Endothelial cell of umbilical vein (primary cell): ENCODE results near the gene MYRIP. TPM values are rescaled to one million over a fixed set of nuclear protein-coding genes. Genes with fewer than 3 reads are reported as not detected.

ENCODE experiments used
- BruUV-seq: library from RNA; stranded (reverse); fragments of 400-500 nt; replicated peaks from 2 replicates; lab custom pipeline; 2021; lab: Mats Ljungman, UMichigan
- CTCF ChIA-PET: fragments of 300-600, 350-600 bp; sonication (Branson Sonifier 250); formaldehyde crosslinking; loops from one replicate; lab custom pipeline; 2021; ENCODE audit warnings: antibody characterized with exemption, inconsistent platforms; lab: Charles Lee
- POLR2A ChIA-PET: fragments of 300-600, 350-600 bp; sonication (Branson Sonifier 250); formaldehyde crosslinking; loops from one replicate; lab custom pipeline; 2021; ENCODE audit warnings: antibody characterized with exemption, inconsistent platforms; lab: Charles Lee
- DNase-seq: peaks from one replicate; pipeline ENCODE4 v3.0.0-alpha.2; 2011; ENCODE audit warnings: low read depth, low spot score
- FAIRE-seq: peaks from 2 replicates; lab custom pipeline; 2011; peaks lifted over from hg19 to GRCh38; lab: Jason Lieb, UNC
- H2AFZ ChIP-seq: 2 replicates; pipeline ENCODE4 v1.6.0; 2012; ENCODE audit warnings: low read depth, low read length, control low read depth, inconsistent platforms
- H3K27ac ChIP-seq: 2 replicates; pipeline ENCODE4 v1.5.1; 2011; ENCODE audit warnings: low read depth, mild to moderate bottlenecking, control low read depth, low read length, moderate library complexity; ENCODE audit not compliant: insufficient read depth
- H3K27me3 ChIP-seq, 2 experiments: 2 replicates each; pipeline versions ENCODE4 v1.6.0 to v1.6.1; 2011; ENCODE audit warnings: low read length in 2 of 2, mixed read lengths in 1 of 2; ENCODE audit not compliant: control insufficient read depth in 2 of 2, insufficient read depth in 2 of 2
- H3K36me3 ChIP-seq, 2 experiments: 2 replicates in 1 of 2; 3 replicates in 1 of 2; pipeline ENCODE4 v1.5.1; 2011; ENCODE audit warnings: low read length in 2 of 2, mild to moderate bottlenecking in 1 of 2, moderate library complexity in 1 of 2; ENCODE audit not compliant: control insufficient read depth in 2 of 2, insufficient read depth in 2 of 2; ENCODE audit errors: extremely low read depth in 1 of 2
- H3K4me1 ChIP-seq: 3 replicates; pipeline ENCODE4 v1.5.1; 2011; ENCODE audit warnings: mild to moderate bottlenecking, low read length; ENCODE audit not compliant: control insufficient read depth, insufficient read depth; ENCODE audit errors: extremely low read depth
- H3K4me2 ChIP-seq: 2 replicates; pipeline ENCODE4 v1.6.1; 2011; ENCODE audit warnings: low read length, control low read depth, mixed read lengths; ENCODE audit not compliant: insufficient read depth
- H3K4me3 ChIP-seq, 3 experiments: fragments of 200-600 bp in 1 of 3; sonication (generic), shearing (Covaris generic) in 1 of 3; replicated peaks in 1 of 3; 2 replicates each; pipeline ENCODE4 v1.5.1; 2011 to 2016; ENCODE audit warnings: control low read depth in 3 of 3, low read length in 3 of 3, mild to moderate bottlenecking in 2 of 3, inconsistent platforms in 1 of 3, low read depth in 1 of 3, moderate library complexity in 1 of 3; ENCODE audit not compliant: insufficient read depth in 1 of 3
- H3K79me2 ChIP-seq: 2 replicates; pipeline ENCODE4 v1.6.0; 2012; ENCODE audit warnings: low read length, inconsistent platforms; ENCODE audit not compliant: control insufficient read depth, insufficient read depth
- H3K9ac ChIP-seq: replicated peaks from 2 replicates; pipeline ENCODE3; 2011; ENCODE audit warnings: low read length, control low read depth; ENCODE audit not compliant: insufficient read depth; ENCODE audit errors: extremely low read depth
- H3K9me1 ChIP-seq: replicated peaks from 3 replicates; pipeline ENCODE4 v1.6.0; 2011; ENCODE audit warnings: mild to moderate bottlenecking, low read length; ENCODE audit not compliant: control insufficient read depth, insufficient read depth; ENCODE audit errors: extremely low read depth
- H3K9me3 ChIP-seq: replicated peaks from 2 replicates; pipeline ENCODE4 v1.5.1; 2012; ENCODE audit warnings: low read length, inconsistent platforms; ENCODE audit not compliant: control insufficient read depth, insufficient read depth
- H4K20me1 ChIP-seq: replicated peaks from 2 replicates; pipeline ENCODE3; 2011; ENCODE audit warnings: mild to moderate bottlenecking, low read length; ENCODE audit not compliant: control insufficient read depth, insufficient read depth; ENCODE audit errors: extremely low read depth
- EZH2 ChIP-seq: IDR thresholded peaks from 2 replicates; pipeline ENCODE4 v1.6.1; 2012; ENCODE audit warnings: borderline replicate concordance, low read depth, mild to moderate bottlenecking, moderate library complexity, low read length, inconsistent platforms; ENCODE audit not compliant: severe bottlenecking
- FOS ChIP-seq: IDR thresholded peaks from 2 replicates; pipeline ENCODE4 v1.6.1; 2011; ENCODE audit warnings: mild to moderate bottlenecking, low read length, moderate library complexity, borderline replicate concordance; ENCODE audit not compliant: insufficient read depth
- GATA2 ChIP-seq: IDR thresholded peaks from 2 replicates; pipeline ENCODE4 v1.7.0; 2011; ENCODE audit warnings: low read depth, mild to moderate bottlenecking, moderate library complexity, mixed read lengths, low read length; ENCODE audit not compliant: insufficient read length, insufficient read depth
- JUN ChIP-seq: IDR thresholded peaks from 2 replicates; pipeline ENCODE4 v1.6.1; 2011; ENCODE audit warnings: borderline replicate concordance, low read depth; ENCODE audit not compliant: insufficient read length, insufficient read depth
- MYC ChIP-seq: IDR thresholded peaks from one replicate; pipeline ENCODE4 v1.6.1; 2011; ENCODE audit warnings: mild to moderate bottlenecking, low read depth, low read length
- POLR2A ChIP-seq: IDR thresholded peaks from 2 replicates; pipeline ENCODE4 v1.6.1; 2012; ENCODE audit warnings: low read depth, mild to moderate bottlenecking, control low read depth, low read length
- POLR2AphosphoS5 ChIP-seq: IDR thresholded peaks from 2 replicates; pipeline ENCODE4 v1.6.1; 2012; ENCODE audit warnings: low read depth, mild to moderate bottlenecking, control low read depth, low read length, moderate library complexity; ENCODE audit not compliant: insufficient read depth
- dilution Hi-C: fragments of 300-500 bp; cut with MboI; formaldehyde crosslinking; loops from one replicate; pipeline ENCODE4 v1.15.0; 2019; ENCODE audit warnings: low sequenced_read_pairs; ENCODE audit not compliant: extremely low pct_ligation_motif_present
- intact Hi-C: fragments of 100-400 bp; cut with micrococcal nuclease; formaldehyde crosslinking; loops from one replicate; pipeline ENCODE4 v1.10.0; 2022
- polyA plus RNA-seq, 4 experiments: library from polyadenylated mRNA; depleted of rRNA in 3 of 4; stranded (reverse) in 3 of 4; unstranded in 1 of 4; fragments of >200 nt; gene quantifications; 2 replicates each; pipeline versions ENCODE4 v1.2.1 to v1.2.3, GENCODE V29; 2011 to 2012; ENCODE audit warnings: missing spikeins in 1 of 4
- total RNA-seq: library from RNA; stranded (reverse); gene quantifications from 2 replicates; pipeline ENCODE4 v1.2.3, GENCODE V29; 2021
- TF ChIP-seq, protein P1 (sequence below), 2 donors: IDR thresholded peaks; 1 replicate in 1 of 2; 2 replicates in 1 of 2; pipeline ENCODE4 v1.5.1; 2011; ENCODE audit warnings: low read length in 2 of 2, mild to moderate bottlenecking in 2 of 2, moderate library complexity in 2 of 2, control low read depth in 1 of 2, inconsistent platforms in 1 of 2, low read depth in 1 of 2; ENCODE audit not compliant: insufficient read depth in 1 of 2; ENCODE audit errors: extremely low read depth in 1 of 2
- TF ChIP-seq, protein P2 (sequence below): IDR thresholded peaks from 2 replicates; pipeline ENCODE4 v1.6.1; 2011; ENCODE audit not compliant: insufficient read depth, insufficient read length

MYRIP gene
- total and polyA plus RNA-seq, 2 donors (not counting 3 experiments of a cell fraction or from before 2014, with no cell fraction given): 6.7 to 11.9 TPM

DNA sequence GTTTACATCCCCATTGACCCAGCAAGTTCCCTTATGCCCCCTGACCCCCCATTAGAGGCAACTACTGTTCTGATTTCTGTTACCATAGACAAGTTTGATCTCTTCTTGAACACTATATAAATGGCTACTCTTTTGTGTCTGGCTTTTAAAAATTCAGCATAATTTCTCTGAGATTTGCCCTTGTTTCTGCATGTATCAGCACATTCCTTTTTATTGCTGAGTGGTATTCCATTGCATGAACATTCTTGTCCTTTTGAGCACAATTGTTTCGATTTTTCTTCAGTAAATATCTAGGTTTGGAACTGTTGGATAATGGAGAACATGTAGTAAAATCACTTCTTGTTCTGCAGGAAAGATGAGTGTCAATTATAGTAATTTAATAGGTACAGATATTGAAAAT, 49.1 kb upstream of the MYRIP start:
- CTCF ChIA-PET: no interaction called here
- Histone ChIP-seq H3K9me1 (no peaks in the 10 kb centered on the region), H4K20me1 (no peaks in the 10 kb centered on the region), H3K79me2 (no peaks in the 10 kb centered on the region), H3K4me1 (peaks cover 27% of the 10 kb centered on the region), H3K9me3 (no peaks in the 10 kb centered on the region), H3K9ac (no peak overlapping the region), H3K4me3 (no peak overlapping the region), H3K27ac (no peak overlapping the region), H3K27me3 (no peaks in the 10 kb centered on the region), H3K36me3 (no peaks in the 10 kb centered on the region), H2AFZ (no peak overlapping the region), H3K4me2 (no peak overlapping the region)
- intact Hi-C loops: no loop called here
- TF ChIP-seq, protein P1, sequence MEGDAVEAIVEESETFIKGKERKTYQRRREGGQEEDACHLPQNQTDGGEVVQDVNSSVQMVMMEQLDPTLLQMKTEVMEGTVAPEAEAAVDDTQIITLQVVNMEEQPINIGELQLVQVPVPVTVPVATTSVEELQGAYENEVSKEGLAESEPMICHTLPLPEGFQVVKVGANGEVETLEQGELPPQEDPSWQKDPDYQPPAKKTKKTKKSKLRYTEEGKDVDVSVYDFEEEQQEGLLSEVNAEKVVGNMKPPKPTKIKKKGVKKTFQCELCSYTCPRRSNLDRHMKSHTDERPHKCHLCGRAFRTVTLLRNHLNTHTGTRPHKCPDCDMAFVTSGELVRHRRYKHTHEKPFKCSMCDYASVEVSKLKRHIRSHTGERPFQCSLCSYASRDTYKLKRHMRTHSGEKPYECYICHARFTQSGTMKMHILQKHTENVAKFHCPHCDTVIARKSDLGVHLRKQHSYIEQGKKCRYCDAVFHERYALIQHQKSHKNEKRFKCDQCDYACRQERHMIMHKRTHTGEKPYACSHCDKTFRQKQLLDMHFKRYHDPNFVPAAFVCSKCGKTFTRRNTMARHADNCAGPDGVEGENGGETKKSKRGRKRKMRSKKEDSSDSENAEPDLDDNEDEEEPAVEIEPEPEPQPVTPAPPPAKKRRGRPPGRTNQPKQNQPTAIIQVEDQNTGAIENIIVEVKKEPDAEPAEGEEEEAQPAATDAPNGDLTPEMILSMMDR (IDR thresholded peaks at IDR 0.05; ENCODE audit: extremely low read depth in 1 of 2, insufficient read depth in 1 of 2, low read depth in 1 of 2, low read length in 2 of 2): no peak
- TF ChIP-seq, protein P2, sequence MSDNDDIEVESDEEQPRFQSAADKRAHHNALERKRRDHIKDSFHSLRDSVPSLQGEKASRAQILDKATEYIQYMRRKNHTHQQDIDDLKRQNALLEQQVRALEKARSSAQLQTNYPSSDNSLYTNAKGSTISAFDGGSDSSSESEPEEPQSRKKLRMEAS: no peak
- TF ChIP-seq POLR2A: no peak
- no peak for TF ChIP-seq GATA2
- TF ChIP-seq POLR2AphosphoS5: no peak
- no peak for TF ChIP-seq EZH2
- TF ChIP-seq FOS: no peak
- TF ChIP-seq JUN: no peak
- TF ChIP-seq MYC: no peak
- POLR2A ChIA-PET: no interaction called here
- DNase-seq (no peak), FAIRE-seq (no peak)
- dilution Hi-C loops: no loop called here
- BruUV-seq: no TSS peak
